HG03342 (cell line): ENCODE measurements around the gene TPRN.

Source experiments
- ATAC-seq: cut with Tn5 transposase; IDR thresholded peaks from one replicate; pipeline ENCODE4 v1.9.1; 2021; ENCODE audit warnings: mild to moderate bottlenecking, moderate library complexity; ENCODE audit not compliant: unreplicated experiment

The TPRN gene

DNA sequence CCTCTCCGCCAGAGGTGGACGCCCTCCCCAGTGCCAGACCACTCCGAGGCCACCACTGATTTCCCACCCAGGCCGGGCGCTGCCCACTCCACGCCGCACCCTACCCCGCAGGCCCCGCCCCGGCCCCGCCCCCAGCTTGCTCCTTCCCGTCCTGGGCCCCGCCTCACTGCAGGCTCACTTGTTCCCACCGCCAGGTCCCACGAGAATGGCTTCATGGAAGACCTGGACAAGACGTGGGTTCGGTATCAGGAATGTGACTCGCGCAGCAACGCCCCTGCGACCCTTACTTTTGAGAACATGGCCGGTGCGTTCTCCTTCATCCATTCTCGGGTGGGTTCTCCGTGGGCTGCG is 37.2 kb downstream of the TPRN start:
- no peak for ATAC-seq

DNA sequence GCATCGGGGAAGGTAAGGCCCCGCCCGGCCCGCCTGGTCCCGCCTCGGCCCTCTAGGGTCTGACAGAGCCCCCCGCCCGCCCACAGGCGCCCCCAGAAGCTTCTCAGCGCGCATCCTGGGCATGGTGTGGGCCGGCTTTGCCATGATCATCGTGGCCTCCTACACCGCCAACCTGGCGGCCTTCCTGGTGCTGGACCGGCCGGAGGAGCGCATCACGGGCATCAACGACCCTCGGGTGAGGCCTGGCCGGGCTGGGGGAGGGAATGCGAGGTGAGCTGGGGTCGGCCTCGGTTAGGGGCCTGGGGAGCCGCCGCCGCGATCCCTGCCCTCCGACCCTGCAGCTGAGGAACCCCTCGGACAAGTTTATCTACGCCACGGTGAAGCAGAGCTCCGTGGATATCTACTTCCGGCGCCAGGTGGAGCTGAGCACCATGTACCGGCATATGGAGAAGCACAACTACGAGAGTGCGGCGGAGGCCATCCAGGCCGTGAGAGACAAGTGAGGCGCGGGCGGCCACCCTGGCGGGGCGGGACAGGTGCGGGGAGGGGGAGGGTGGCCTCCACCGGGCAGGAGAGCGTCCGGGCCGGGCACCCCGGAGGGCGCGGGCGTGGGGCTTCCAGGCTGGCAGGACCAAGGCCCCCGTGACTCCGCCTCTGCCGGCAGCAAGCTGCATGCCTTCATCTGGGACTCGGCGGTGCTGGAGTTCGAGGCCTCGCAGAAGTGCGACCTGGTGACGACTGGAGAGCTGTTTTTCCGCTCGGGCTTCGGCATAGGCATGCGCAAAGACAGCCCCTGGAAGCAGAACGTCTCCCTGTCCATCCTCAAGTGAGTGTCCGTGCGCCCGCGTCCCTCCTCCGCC is 37.8 kb downstream of the TPRN start:
- no peak for ATAC-seq

DNA sequence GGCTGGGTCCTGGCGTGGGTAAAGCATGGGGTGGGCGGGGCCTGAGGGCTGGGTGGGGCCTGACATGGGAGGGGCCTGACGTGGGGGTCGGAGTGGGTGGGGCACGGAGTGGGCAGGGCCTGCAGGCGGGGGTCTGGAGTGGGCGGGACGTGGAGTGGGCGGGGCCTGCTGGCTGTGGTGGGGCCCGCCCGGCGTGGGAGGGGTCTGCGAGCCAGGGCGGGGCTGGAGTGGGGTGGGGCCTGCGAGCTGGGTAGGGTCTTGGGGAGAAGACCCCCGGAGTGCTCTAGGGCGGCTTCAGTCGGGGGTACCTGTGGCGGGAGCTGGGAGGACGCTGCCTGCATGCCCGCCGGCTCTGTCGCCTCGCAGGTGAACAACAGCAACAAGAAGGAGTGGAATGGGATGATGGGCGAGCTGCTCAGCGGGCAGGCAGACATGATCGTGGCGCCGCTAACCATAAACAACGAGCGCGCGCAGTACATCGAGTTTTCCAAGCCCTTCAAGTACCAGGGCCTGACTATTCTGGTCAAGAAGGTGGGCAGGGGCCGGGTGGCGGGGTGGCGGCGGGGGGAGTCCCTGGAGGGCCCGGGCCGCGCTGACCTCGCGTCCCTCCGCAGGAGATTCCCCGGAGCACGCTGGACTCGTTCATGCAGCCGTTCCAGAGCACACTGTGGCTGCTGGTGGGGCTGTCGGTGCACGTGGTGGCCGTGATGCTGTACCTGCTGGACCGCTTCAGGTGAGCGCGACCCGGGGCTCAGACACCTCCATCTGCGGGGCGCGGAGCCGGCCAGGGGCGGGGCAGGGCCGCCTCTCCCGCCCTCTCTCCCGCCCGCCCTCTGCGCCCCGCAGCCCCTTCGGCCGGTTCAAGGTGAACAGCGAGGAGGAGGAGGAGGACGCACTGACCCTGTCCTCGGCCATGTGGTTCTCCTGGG is 38.7 kb downstream of the TPRN start:
- no peak for ATAC-seq

DNA sequence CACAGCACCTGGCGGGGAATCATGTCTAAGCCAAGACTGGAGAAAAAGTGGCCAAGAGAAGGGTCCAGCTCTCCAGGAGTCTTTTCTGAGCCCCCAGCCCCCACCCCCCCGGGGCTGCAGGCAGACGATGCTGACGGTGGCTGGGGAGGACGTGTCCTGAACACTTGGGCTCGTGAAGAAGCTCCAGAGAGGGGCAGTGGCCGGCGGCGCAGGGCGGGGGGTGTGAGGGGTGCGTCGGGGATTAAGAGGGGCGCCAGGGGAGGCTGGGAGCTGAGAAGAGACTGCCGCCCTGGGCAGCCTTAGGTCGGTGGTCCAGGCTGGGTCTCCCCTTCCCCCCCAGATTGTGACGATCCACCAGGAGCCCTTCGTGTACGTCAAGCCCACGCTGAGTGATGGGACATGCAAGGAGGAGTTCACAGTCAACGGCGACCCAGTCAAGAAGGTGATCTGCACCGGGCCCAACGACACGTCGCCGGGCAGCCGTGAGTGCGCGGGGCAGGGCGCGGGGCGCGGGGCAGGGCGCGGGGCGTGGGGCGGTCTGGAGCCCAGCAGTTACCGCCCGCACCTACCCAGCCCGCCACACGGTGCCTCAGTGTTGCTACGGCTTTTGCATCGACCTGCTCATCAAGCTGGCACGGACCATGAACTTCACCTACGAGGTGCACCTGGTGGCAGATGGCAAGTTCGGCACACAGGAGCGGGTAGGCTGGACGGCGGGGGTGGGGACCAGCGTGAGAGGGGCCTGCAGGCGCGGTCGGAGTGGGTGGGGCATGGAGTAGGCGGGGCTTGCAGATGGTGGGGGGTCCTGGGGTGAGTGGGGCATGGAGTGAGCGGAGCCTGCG is 39.6 kb downstream of the TPRN start:
- no peak for ATAC-seq

DNA sequence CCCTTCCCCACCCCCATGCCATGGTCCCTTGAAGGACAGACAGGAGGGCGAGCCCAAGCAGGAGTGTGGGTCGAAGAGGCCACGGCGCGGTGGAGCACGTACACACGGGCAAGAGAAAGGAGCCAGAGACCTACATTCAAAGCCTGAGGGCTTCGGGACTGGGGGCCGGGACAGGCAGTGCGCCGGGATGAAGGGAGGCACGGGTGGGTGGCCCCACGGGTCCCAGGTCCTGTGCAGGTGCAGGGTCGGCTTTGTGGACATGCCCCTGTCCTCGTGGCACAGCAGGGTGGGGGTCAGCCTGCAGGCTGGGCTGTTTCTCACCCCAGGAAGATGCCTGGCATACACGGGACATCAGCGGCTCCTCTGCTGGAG is 40.5 kb downstream of the TPRN start:
- ATAC-seq, result no peak

DNA sequence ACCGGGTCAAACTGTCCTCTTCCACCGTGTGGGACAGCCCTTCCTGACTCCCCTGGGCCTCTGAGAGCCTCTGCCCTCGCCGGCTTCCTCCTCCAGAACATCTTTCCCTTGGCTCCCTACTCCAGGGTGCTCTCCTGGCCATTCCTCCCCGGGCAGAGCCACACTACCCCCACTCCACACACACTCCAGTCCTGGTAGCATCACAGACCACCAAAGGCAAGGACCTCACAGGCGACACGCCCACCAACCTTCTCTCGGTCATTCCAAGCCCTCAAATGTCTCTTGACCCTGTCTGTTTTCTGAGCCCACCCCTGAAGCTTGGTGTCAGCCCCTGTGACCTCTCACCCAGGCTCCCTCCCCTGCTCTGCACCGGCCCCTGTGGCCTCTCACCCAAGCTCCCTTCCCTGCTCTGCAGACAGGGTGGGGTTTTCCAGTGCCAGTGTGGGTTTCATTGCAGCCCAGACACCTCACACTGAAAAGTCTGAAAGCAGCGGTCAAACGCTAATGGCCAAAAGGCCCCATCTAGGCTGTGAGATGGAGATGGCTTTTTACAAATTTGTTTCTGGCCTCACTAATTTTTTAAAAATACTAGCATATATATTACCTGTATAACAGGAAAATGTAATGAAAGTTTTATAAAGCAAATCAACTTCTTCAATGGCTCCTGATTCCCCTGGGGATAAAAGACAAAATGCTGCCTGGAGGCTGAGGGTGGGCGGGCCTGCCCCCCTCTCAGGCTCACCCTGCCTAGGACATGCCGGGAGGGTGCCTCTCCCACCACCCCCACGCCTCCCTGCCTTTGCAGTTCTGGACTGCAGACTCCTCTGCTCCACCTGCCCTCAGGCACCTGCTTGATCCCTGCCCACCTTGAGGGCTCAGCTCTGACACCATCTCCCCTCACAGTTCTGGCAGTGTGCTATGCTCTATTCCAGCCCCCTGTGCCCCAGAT is 41.2 kb downstream of the TPRN start:
- ATAC-seq, result no peak

DNA sequence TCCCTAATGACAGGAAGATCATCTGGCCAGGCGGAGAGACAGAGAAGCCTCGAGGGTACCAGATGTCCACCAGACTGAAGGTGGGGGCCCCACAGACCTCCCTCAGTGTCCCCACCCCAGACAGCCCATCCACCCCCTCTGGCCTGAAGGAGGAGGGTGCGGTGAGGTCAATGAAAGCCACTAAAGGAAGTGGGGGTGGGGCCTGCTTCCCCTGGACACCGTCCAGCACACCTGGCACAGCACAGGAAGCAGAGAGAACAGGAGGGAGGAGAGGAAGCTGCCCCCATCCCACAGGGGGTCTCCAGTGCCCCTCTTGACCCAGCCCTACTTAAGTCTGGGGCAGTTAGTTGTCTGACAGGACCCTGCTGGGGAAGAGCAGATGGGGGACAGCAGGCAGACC is 41.9 kb downstream of the TPRN start:
- no peak for ATAC-seq

DNA sequence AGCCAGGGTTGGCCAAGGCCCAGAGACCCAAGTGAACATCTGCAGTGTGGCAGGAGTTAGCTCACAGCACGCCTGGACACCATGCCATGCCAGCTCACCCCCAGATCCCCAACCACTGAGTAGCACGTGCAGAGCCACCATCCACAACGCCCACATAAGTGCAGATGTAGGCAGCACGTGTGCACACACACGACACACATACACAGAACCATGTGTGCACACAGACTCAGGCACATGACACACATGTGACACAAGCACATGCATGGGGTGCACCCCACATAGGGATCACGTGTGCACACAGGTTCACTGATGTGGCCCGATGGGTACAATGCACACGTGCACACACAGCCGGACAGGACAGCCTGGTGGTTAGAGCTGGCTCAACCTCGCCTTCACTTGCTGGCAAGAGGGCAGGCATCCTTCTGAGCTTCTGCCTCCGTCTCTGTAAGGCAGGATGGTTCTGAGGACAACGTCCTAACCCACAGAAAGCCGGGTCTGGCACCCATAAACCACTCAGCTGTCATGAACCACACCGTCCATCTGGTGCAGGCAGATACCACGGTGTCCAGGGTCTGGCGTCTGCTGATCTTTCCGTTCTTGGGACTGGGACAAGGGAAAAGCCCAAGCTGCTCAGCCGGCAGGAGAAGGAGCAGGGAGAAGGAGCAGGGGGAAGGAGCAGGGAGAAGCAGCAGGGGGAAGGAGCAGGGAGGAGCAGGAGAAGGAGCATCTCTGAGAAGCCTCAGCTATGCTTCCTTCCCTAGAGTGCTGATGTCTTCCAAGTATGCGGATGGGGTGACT is 42.7 kb downstream of the TPRN start:
- ATAC-seq, result no peak

DNA sequence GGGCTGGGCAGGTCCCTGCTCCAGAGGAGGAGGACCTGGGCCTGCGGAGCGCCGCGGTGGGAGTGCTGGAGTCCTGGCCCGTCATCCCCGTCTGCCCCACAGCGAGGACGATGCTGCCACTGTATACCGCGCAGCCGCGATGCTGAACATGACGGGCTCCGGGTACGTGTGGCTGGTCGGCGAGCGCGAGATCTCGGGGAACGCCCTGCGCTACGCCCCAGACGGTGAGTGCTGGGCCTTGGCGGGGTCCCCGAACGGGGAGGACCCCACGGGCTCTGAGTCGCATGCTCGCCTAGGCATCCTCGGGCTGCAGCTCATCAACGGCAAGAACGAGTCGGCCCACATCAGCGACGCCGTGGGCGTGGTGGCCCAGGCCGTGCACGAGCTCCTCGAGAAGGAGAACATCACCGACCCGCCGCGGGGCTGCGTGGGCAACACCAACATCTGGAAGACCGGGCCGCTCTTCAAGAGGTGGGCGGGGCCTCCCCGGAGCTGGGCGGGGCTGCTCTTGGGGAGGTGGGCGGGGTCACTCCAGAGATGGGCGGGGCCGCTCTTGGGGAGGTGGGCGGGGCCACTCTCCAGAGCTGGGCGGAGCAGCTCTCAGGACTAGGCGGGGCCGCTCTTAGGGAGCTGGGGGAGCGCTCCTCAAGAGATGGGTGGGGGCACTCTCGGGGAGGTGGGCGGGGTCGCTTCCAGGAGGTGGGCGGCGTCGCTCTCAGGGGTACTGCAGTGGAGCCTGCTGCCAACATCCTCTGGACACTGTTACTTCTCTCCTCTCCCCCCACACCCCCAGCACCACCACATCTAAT is 43.8 kb downstream of the TPRN start:
- ATAC-seq, result no peak

DNA sequence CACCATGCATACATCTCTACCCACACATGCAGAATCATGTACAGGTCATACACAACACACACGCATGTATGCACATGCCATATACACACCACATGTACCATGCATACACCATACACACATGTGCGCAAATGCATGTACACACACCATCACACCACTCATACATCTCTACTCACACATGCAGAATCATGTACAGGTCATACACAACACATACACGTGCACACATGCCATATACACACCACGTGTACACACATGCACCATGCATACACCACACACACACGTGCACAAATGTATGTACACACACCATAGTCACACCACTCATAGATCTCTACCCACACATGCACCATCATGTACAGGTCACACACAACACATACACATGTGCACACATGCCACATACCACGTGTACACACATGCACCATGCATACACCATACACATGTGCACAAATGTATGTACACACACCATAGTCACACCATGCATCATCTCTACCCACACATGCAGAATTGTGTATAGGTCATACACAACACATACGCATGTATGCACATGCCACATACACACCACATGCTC is 47.6 kb downstream of the TPRN start:
- no peak for ATAC-seq

DNA sequence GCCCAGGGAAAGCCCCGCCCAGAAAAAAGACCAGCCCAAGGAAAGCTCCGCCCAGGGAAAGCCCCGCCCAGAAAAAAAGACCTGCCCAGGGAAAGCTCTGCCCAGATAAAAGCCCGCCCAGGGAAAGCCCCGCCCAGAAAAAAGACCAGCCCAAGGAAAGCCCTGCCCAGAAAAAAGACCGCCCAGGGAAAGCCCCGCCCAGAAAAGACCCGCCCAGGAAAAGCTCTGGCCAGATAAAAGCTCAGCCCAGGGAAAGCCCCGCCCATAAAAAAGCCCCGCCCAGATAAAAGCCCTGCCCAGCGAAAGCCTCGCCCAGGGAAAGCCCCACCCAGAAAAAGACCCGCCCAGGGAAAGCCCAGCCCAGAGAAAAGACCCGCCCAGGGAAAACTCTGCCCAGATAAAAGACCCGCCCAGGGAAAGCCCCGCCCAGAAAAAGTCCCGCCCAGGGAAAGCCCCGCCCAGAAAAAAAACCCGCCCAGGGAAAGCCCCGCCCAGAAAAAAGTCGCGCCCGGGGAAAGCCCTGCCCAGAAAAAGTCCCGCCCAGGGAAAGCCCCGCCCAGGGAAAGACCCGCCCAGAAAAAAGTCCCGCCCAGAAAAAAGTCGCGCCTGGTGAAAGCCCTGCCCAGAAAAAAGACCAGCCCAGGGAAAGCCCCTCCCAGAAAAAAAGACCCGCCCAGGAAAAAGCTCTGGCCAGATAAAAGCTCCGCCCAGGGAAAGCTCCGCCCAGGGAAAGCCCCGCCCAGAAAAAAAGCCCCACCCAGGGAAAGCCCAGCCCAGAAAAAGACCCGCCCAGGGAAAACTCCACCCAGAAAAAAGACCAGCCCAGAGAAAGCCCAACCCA is 49.7 kb downstream of the TPRN start:
- peak; percentile 42 for ATAC-seq

DNA sequence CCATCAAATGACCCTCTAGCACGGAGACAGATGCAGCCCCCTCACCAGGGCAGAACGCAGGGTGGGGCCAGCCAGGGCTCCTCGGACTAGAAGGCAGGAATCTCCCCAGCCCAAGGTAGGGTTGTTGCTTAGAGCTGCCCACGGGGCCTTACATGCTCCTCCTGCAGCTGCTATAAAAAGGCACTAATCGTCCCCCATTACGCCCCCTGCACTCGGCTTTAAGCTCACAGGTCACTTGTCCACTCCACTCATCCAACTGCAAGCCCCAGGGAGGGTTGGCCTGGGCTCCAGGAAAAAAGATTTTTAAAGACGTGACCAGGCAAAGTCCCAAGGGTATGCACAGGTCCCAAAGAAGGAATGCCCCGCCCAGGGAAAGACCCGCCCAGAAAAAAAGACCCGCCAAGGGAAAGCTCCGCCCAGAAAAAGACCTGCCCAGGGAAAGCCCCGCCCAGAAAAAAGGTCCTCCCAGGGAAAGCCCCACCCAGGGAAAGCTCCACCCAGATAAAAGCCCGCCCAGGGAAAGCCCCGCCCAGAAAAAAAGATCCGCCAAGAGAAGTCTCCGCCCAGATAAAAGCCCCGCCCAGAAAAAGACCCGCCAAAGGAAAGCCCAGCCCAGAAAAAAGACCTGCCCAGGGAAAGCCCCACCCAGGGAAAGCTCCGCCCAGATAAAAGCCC is 50.5 kb downstream of the TPRN start:
- peak; percentile 24 for ATAC-seq

DNA sequence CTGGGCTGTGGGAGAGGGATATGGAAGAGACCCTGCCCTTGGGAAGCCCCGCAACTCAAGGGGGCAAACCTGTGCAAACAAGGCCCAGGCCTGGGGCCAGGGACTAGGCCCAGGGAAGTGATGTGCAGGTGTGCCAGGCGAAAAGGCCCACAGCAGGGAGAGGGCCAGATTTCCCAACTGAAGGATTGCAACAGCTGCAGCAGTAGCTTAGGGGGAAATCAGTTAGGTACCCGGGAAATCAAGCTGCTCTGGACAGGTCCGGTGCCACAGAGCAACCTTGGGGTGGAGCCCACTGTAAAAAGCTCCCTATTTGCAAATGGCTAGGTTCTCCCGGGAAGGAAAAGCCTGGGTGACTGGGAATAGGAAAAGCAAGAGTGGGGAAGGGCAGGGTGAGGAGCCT is 51.2 kb downstream of the TPRN start:
- no peak for ATAC-seq

DNA sequence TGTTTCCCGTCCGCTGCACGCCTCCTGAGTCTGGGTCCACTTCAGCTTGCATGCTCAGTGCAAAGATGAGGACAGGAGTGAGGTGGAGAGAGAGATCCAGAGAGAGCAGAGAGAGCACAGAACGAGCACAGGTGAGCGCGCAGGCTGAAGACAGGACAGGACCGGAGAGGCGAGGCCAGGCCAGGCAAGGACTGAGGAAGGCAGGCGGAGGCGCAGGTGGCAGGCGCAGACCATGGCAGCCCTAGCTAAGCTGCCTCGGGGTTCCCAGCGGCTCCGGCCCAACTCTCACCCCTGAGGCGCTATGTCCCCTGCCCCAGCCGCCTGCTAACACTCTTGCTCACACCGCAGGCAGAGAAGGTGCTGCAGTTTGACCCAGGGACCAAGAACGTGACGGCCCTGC is 51.9 kb downstream of the TPRN start:
- ATAC-seq, result no peak

DNA sequence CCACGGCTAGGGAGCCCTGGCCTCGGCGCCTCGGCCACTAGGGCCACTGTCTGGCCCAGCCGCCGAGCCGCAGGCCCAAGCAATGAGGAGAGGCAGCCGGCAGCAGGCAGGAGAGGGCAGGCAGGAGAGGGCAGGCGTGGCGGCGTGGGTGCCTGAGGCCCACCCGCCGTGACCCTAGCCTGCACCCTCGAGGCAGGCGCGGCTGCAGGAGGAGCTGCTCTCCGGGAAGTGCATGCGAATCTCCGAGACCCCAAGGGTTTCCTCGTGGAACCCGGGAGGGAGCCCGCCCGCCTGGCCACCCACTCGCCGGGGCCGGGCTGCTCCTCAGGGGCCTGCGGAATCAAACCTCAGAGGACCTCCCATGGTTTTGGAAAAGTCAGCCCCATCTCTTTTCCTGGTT is 52.3 kb downstream of the TPRN start:
- ATAC-seq, result no peak

DNA sequence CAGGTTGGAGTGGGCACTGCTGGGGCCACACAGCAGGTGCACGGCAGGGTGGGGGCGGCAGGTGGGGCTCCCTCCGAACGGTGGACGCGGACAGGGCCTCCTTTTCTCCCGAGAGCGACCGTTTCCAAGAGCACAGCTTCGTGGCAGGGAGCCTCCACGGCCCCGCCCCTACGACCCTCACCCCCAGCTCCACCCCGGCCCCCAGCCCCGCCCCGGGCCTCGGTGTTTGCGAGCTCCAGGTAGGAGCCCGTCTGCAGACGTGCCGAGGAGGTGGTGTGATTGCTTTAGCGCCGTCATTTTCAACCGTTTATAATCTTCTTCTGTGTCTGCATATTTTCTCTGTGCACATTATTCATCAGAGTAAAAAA is 52.8 kb downstream of the TPRN start:
- ATAC-seq, result no peak
